Left renal cortex interstitium (tissue), 4 donors: ENCODE data around the gene RAB31. TPM values are rescaled to one million over a fixed set of nuclear protein-coding genes. Genes with fewer than 3 reads are reported as not detected.

Experiments used
- DNase-seq, 4 donors: peaks; one replicate each; pipeline ENCODE4 v3.0.0-alpha.2; 2013; ENCODE audit warnings: low read depth in 4 of 4, low spot score in 2 of 4, missing footprints in 1 of 4
- polyA plus RNA-seq, 4 donors: library from polyadenylated mRNA; unstranded; fragments of 120-200 nt; gene quantifications; one replicate each; pipeline ENCODE4 v1.2.1, GENCODE V29; 2013; ENCODE audit not compliant: insufficient read length in 4 of 4

The RAB31 gene
- polyA plus RNA-seq, 4 donors = 26.1 to 32.5 (median 29.7) TPM

- no peak for DNase-seq
Measured at GRCh38 chr18:9710037-9710436, 1.9 kb downstream of the RAB31 start.

- no peak for DNase-seq
Measured at GRCh38 chr18:9711361-9712129, 3.4 kb downstream of the RAB31 start.

- DNase-seq = no peak
Measured at GRCh38 chr18:9712130-9712577, 4.1 kb downstream of the RAB31 start.

- no peak for DNase-seq
Measured at GRCh38 chr18:9712611-9713010, 4.5 kb downstream of the RAB31 start.

- DNase-seq = no peak
Measured at GRCh38 chr18:9714266-9715087, 6.4 kb downstream of the RAB31 start.

GRCh38 chr18:9715088-9715343, 6.9 kb downstream of the RAB31 start:
- DNase-seq = no peak

- no peak for DNase-seq
Measured at GRCh38 chr18:9715978-9716774, 8.1 kb downstream of the RAB31 start.

GRCh38 chr18:9716780-9717563, 8.9 kb downstream of the RAB31 start:
- DNase-seq = no peak

- no peak for DNase-seq
Measured at GRCh38 chr18:9719421-9719981, 11.4 kb downstream of the RAB31 start.

- DNase-seq = no peak
Measured at GRCh38 chr18:9720327-9720726, 12.2 kb downstream of the RAB31 start.

- no peak for DNase-seq
Measured at GRCh38 chr18:9721893-9722550, 13.9 kb downstream of the RAB31 start.

GRCh38 chr18:9722691-9723090, 14.6 kb downstream of the RAB31 start:
- DNase-seq = no peak

GRCh38 chr18:9724797-9725585, 16.9 kb downstream of the RAB31 start:
- DNase-seq = no peak

GRCh38 chr18:9726175-9726574, 18.1 kb downstream of the RAB31 start:
- DNase-seq = no peak

GRCh38 chr18:9726936-9727335, 18.8 kb downstream of the RAB31 start:
- DNase-seq = no peak

GRCh38 chr18:9730786-9731185, 22.7 kb downstream of the RAB31 start:
- no peak for DNase-seq

- no peak for DNase-seq
Measured at GRCh38 chr18:9731380-9731779, 23.3 kb downstream of the RAB31 start.

- no peak for DNase-seq
Measured at GRCh38 chr18:9732031-9732430, 23.9 kb downstream of the RAB31 start.

GRCh38 chr18:9734189-9734588, 26.1 kb downstream of the RAB31 start:
- no peak for DNase-seq
